GM23338 (cell line): ENCODE measurements around the gene TSPOAP1.

ENCODE experiments used
- CTCF ChIP-seq, 2 experiments: fragments of 200-600 bp in 1 of 2; sonication (generic) in 1 of 2; conservative IDR thresholded peaks; 2 replicates each; pipeline versions ENCODE4 v1.5.1 to v1.6.1; 2016 to 2017; ENCODE audit warnings: antibody characterized with exemption in 2 of 2, low read depth in 2 of 2, mild to moderate bottlenecking in 2 of 2, moderate library complexity in 1 of 2
- ETS1 ChIP-seq: IDR thresholded peaks from 2 replicates; pipeline ENCODE4 v1.6.1; 2016; ENCODE audit warnings: antibody characterized with exemption
- EZH2phosphoT487 ChIP-seq: fragments of 200-600 bp; sonication (generic); IDR thresholded peaks from one replicate; pipeline ENCODE4 v1.8.1; 2018; ENCODE audit warnings: antibody characterized with exemption; ENCODE audit not compliant: unreplicated experiment
- POLR2AphosphoS5 ChIP-seq: IDR thresholded peaks from 2 replicates; pipeline ENCODE4 v1.6.1; 2016; ENCODE audit warnings: antibody characterized with exemption, low read depth

DNA sequence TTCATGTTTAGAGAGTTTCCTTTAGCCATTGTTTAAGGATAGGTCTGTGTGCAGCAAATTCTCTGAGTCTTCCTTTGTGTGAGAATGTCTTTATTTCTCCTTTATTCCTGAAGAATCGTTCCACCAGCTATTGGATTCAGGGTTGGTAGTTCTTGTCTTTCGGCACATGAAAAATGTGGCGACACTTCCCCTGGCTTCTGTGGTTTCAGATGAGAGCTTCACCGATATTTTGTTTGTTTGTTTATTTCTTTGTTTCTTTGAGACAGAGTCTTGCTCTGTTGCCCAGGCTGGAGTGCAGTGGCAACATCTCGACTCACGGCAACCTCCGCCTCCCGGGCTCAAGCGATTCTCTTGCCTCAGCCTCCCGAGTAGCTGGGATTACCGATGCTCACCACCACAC lies 66.4 kb downstream of the TSPOAP1 start:
- no peak for TF ChIP-seq ETS1
- TF ChIP-seq CTCF (conservative IDR thresholded peaks at IDR 0.05; ENCODE audit: low read depth in 2 of 2), result no peak
- no peak for TF ChIP-seq POLR2AphosphoS5
- TF ChIP-seq EZH2phosphoT487, result no peak
